GM18867 (cell line): Measurements from ENCODE around the gene VPS16.

ENCODE experiments used
- ATAC-seq: cut with Tn5 transposase; IDR thresholded peaks from one replicate; pipeline ENCODE4 v1.9.1; 2021; ENCODE audit warnings: mild to moderate bottlenecking, moderate library complexity; ENCODE audit not compliant: unreplicated experiment

The VPS16 gene

DNA sequence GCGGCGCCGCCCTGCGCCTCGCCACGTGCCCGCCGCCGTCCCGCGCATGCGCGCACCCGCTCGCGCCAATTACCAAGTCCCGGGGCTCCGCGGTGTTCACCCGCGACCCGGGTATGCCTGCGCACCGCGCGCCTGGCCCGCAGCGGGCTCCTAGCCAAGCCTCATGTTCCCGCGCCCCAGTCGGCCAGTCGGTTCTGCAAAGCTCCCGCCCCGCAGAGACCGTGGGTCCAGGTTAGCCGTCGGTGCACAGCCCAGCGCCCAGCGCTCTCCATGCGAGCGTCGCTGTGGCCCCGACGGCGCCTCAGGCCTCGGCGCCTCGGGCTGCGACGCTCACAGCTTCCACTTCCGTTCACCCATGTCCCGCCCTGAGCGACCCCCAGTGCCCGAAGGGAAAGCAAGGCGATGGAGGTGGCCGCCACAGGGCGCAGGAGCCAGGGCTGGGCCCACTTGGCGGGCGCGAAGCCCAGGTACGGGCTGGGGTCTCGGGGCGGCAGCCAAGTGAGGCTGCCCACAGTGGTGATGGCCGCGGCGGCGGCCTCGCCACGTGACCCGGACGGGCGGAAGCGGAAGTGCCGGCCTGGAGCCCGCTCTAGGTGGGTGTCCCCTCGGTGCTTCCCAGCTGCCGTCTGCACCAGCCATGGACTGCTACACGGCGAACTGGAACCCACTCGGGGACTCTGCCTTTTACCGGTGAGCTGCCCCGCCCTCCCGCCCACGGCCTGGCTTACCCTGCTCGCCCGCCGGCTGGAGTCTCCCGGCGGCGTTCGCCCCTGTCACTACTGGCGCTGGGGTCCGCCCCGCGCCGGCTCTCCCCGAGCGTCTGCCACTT is at the start of gene VPS16, which contains the start of gene PCED1A:
Gene VPS16 (plus strand): TSS at position 608 of the 829 bp plus-strand sequence. CDS start 30 bp downstream, at position 638.
Gene PCED1A (minus strand): TSS at position 518 of the 829 bp plus-strand sequence. CDS start 743 bp downstream, outside the sequence.
- ATAC-seq, result peak; percentile 95

DNA sequence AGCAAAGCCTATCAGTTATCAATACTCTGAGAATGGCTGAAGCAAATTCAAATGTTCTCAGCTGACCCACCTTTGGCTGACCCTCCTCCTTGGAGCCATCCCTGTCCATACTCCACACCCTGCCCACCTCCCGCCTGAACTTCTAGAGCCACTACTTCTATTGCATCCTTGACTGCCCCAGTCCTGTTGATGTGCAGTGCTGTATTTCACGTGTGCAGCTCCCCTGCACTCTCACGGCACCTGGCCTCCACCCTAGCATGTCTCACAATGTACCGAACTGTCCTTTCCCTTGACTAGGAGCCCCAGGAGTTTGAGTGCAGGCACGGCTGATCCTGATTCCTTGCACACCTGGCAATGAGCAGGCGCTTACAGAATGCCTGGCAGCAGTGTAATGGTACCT is 47.1 kb upstream of the VPS16 start:
- ATAC-seq, result no peak

DNA sequence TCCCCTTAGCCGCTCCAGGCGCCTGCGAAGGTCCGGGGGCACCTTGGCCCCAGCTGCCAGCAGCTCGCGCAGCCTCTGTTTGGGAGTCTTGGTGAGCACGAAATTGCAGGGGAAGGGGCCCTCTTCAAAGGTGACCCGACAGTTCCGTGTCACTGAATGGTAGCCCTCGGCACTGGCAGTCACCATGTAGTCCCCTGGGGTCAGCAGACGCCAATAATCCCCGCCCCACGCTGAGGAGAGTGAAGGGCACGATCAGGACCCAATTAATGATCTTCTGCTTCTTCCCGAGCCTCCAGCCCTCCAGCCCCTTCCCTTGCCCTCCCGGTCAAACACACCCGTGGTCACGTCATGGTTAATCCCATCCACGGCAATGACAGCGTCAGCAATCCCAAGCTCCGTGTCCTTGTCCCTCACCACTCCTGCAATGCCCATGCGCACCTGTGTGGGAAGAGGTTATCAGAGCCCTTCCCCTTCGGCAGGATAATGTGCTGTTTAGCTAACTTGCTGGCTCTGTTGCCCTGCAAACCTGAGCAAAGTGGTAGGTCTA is 46.3 kb upstream of the VPS16 start:
- no peak for ATAC-seq

DNA sequence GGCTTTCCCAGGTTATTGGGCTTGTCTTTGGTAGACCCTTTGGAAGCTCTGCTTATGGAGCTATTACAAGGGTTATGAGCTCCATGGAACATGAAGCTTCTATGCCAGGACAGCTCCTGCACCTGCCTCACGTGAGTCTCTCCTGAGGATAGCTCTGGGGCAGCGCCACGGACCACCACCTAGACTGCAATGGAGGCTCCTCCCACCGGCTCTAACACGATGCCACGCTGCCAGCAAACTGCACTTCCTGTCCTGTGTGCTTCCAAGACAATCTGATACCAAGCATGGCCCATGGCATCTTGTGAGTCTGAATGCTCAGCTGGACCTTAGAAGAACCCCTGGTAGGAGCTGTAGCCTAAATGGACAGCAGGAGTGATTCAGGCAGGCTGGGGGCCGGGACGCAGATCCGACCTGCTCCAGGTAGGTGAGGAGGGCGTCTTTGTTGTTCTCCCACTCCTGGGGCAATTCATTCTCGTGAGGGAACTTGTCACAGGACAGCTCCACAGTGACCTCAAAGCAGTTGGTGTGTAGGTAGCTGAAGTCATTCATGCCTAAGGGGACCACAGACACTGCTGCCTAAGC is 45.6 kb upstream of the VPS16 start:
- ATAC-seq, result no peak

DNA sequence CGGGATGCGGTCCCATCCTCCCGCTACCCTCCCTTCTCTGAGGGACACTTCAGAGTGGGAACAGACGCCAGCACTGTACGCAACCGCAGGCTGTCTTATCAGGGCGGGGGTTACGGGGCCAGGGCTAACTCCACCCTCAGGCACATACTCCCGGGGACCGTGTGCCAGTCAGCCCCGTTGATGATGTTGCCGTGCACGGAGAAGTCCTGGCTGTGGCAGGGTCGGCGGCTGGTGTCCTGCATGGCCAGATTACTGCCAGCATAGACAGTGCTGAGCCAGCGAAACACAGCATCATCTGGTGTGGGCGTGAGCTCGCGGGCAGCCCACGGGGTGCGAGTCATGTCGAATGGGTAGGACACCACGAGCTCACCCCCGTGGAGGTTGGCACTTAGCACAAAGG is 45.1 kb upstream of the VPS16 start:
- no peak for ATAC-seq

DNA sequence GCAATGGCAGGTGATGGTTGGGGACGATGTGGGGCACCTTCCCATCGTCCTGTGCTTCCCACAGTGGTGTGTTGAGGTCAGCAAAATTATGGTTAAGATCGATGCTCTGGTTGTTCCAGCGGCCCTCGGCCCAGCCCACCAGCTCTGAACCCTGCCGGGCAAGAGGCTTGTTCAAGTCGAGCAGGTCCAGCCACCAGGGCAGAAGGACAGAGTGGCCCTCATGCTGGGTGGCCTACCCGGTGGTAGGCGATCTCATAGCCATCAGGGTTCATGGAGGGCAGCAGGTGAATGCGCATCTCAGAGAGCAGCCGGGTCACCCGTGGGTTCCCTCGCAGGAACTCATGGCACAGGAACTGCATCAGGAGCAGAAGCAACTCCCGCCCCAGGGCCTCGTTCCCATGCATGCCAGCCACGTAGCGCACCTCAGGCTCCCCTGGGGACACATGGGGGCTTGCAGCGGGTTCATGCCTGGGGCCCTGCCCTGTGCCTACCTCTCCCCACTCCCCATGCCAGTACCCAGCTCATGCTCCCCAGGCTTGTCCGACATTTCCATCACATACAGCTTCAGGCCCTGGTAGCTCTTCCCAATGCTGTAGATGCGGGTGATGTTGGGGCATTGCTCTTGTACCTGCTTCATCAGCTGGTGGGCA is 44.4 kb upstream of the VPS16 start:
- no peak for ATAC-seq

DNA sequence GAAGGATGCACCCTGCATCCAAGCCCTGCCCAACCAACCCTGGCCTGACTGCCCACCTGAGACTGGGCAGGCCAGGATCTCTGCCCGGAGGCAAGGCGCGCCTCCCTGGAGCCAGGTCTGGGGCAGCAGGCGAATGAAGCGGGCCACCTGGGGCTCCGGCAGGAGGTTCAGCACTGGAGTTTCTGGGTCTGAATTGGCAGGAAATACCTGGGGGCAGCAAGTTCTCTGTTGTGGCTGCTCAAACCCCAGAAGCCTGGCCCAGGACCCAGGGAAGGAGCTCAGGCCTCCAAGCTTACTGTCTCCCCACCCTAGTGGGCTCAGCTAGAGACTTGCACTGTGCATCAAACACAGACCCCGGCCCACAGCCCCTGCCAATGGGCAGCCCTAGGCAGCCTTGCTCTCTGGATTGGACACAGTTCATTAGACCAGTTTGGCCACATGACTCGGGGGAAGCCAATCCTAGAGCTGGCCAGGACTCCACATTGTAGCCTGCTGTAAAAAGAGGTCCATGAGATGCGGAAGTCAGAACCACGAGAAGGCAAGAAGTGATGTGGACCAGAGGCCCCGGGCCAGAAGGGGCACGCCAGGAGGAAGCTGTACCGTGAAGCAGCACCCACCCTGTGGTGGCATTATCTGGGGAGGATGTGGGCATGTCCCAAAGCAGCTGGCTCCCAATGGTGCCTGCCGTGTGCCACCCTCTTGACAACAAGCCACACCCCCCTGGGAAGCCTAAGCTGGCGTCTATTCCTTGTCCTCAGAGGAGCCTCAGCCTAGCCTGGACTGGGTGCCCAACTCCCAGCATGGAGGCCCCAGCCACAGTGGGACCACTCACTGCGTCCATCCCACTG is 43.2 kb upstream of the VPS16 start:
- no peak for ATAC-seq

DNA sequence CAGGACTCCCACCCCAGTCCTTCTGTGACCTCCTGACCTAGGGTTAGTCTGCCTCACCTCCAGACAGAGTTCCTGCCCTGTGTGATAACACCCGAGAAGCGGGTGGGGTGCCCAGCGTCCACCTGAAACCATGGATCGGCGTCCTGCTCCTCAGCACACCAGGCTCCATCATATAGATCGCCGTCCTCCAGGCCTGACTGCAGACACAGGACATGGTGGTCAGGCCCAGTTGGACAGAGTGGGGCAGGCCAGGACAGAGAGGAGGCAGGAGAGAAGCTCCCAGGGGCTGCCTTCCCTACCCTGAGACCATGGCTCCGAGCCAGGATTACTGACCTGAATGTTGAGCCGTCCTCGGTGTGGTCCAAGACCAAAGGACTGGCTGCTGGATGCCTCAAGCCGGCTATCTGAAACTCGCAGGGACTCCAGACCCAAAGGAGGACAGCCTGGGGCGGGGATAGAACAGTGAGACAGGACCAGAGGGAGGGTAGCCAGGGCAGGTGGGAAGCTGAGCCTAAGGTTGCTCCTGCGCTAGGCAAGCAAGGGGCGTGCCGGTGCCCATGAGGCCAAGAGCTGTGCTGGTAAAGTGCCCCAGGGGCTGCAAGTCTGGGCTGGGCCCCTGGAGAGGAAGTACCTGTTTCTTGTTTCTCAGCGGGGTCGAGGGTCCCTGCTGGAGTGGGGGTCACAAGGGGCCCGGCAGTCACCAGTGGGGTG is 42.3 kb upstream of the VPS16 start:
- ATAC-seq, result no peak

DNA sequence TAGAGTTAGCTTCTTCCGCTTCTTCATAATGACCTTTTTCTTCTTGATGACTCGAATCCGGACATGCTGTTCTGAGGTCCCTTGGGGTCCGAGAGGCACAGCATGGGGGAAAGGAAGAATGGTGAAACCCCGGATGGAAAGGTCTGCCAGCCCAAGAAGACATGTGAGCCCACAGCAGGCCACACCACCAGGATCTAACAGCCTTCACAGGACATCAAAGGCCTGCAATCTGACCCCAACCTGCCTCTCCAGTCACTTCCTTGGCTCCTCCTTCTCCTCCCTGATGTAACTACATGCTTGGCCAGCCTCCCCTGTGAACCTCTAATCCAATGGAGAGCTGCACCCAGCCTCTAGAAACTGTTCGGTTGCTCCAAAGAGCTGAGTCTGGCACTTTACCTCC is 41.7 kb upstream of the VPS16 start:
- no peak for ATAC-seq

DNA sequence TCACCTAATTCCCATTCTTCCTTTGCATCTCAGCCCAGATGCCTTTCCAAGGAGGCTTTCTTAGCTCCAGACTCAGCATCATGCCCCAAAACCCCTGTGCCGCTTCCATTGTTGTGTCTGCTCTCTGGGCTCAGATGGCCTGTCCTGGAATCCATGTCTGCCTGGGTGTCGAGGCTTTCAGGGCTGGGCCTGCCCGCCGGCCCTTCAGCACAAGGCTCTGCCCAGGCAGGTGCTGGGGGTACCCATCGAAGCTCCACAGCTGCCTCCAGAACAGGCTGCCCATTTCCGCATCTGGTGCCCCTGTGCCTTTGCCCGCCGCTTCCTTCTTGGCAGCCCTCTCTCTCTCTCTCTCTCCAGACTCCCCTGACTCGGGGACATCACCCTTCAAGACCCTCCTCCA is 41.3 kb upstream of the VPS16 start:
- no peak for ATAC-seq

DNA sequence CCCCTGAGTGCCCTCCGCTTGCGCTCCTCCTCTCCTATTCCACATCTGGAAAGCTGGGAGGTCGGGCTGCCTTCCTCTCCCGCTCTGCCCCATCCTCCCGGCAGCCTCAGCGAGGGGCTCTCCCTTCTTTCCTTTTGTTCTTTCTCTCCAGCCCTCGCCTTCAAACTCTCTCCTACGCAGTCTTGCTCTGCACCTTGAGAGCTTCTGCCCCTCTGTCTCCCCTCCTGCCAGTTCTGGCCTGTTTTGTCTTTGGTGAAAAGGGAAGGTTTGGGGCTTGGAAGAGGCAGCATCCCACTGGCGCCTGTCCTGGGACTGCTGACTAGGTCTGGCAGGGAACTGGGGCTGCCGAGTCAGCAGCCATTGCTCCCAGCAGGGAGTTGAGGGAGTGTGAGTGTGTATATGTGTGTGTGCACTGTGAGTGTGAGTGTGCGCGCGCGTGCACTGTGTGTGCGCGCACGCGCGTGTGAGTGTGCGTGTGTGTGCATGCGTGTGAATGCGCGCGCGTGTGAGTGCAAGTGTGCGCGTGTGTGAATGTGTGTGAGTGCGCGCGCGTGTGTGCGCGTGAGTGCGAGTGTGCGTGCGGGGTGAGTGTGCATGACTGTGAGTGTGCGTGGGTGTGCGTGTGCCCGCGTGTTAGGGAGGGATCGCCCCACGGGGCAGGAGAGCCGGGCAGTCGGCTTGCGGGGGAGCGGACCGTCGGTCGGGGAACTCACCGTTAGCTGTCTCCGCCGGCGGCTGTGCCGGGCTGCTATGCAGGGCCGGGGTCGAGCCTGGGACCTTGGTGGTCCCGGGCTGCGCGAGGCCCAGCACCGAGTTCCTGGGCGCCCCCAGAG is 40.6 kb upstream of the VPS16 start:
- no peak for ATAC-seq

DNA sequence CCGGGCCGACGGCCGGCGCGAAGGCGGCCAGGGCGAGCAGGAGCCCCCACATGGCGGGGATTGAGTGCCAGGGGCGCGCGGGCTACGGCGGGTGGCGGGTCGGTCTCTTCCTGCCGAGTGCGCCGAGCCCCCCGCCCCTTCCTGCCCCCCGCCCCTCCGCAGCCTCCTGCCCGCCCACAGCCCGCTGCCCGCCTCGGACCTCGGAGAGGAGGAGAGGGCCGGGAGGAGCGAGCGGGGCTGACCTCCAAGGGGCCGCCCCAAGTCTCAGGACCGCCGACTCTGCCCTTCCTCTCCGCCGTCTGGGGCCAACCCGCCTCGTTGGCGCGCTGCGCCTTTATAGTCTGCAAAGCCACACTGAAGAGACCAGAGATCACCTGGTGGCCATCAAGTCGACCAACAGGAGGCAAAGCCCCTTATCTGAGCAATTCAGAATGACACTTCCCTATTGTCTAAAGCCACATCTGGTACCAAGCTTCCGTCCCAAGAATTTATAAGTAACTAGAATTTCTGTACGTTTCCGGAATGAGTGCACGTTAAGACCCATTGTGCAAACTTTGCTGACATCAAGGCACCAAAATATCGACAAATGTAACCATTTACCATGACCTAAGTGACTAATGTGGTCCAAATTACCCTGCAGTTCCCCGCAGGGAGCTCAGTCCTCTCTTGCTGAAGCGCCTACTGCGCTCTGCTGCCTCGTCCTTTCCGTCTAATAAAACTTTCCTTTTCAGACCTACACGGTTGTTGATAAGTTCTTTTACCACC is 39.8 kb upstream of the VPS16 start, which contains the start of gene CPXM1:
Gene CPXM1 (minus strand): TSS at position 107 of the 765 bp plus-strand sequence. CDS start 55 bp downstream, at position 52.
- ATAC-seq, result no peak

DNA sequence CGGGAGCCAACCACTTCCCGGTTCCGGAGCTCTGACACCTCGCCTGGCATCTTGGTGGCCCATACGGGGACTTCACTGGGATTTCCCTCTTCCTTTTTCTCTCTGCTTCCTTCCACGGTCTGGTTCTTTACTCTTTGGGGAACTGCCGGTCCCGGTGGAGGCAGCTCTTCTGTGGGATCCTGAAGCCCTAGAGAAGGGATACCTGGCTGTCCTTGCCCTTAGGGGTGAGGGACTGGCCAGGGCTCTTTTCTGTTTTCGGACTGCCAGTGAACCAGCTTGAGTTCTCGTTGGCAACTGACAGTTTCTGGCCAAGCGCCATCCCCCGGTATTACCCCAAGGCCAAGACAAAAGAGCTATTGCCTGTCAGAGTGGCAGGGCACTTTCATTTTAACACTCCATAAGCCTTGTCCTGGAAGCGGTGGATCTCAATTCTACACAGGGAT is 39.2 kb upstream of the VPS16 start:
- no peak for ATAC-seq

DNA sequence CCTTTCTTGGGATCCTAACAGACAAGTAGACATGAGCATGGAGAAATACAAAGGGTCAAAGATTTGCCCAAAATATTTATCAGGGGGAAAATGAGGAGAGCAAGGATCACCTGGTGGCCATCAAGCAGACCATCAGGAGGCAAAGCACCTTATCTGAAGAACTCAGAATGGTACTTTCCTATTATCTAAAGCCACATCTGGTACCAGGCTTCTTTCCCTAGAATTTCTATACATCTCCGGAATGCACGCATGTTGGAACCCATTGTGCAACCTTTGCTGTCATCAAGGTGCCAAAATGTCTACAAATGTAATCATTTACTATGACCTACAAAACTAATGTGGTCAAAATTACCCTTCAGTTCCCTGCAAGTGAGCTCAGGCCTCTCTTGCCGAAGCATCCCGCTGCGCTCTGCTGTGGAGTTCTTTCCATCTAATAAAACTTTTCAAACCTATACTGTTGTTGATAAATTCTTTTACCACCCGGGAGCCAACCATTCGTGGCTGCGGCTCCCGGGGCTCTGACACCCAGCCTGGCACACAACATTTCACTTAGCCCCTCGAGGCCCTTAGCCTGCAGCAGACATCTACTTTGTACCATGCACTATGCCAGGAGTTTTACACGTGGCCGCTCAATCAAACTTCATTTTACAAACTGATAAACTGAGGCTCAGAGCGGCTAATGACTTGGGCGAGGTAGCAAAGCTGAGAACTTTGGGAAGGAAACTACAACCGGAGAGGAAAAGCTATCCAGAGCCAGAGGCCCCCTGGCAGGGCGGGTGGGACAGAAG is 36.3 kb upstream of the VPS16 start:
- no peak for ATAC-seq

DNA sequence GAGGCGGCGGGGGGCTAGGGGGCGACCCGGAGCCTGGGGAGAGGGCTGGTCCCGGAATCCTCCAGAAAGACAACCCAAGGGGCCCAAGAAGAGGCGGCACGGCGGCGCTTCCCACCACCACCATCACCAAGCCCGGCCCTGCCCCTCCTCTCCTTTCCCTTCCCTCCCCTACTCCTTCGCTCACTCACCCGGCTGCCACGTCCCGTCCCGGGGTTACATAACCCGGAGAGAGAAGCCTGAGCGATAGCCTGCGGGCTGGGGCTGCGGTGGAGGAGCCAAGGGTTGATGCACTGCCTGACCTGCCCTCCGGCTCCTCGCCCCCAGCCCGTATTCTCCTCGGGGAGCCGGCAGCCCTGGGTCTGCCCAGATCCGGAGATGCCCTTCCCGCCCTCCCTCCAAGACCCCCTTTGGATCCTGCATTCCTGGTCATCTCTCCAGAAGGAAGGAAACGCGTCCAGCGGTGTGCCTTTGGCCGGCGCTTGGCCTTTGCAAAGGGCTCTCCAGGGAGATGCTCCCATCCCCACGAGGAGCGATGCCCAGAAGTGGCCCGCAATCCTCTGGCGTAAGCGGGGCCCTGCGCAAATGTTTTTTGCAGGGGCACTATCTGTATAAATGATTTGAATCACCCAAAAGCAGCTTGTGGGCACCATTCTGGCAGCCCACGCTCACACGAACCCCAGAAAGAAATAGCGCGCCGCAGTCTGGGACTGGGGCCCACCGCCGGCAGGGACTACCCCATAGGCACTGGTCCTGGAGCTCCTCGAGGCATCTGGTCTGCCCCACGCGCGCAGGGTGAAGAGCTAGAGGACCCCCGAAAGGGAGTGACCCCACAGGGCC is 35.5 kb upstream of the VPS16 start:
- no peak for ATAC-seq

DNA sequence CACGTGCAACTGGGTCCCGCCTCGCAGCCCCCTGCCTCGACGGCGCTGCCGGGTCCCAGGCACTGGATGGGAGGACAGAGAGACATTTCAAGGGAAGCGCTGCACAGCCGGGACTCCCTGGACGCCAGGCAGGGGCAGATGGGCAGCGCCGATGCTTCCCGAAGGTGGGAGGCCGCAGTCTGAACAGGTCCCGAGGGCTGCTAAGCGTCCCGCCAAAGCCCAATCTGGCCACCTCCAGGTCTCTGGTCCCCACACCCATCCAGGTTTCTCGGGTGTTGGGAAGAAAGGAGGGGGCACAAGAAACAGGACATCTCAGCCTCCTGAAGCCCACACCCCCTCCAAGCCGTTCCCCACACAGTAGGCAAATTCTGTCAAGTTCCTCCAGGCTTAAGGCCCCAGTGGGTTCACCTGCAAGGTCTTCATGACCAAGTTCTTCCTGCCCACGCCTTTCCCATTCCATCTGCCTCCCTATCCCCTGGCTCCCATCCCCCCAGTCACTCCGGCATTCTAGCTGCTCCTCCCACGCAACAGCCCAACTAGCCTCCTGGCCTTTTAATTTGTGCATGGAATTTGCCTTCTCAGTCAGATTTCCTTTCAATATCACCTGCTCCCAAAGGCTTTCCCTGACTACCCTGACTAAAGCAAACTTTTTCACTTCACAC is 34.7 kb upstream of the VPS16 start:
- ATAC-seq, result no peak
